Sciatic nerve (tissue), 2 donors: ENCODE data around the gene PACS2. TPM values are rescaled to one million over a fixed set of nuclear protein-coding genes. Genes with fewer than 3 reads are reported as not detected.
A peak's percentile ranks its signal among the peaks of the same experiment; 100 is the strongest.
"Not testable (repeated sequence)": the region's sequence is repeated elsewhere in the genome, so short reads cannot be mapped to it uniquely, and the experiment has no call there.

Experiments
- ATAC-seq: fragments of 200-7000 bp; cut with Tn5 transposase; one replicate; pipeline ENCODE4 v1.9.1; 2020; ENCODE audit warnings: mild to moderate bottlenecking, moderate library complexity
- DNase-seq: peaks from one replicate; pipeline ENCODE4 v3.0.0-alpha.2; 2020; ENCODE audit warnings: low spot score
- intact Hi-C: fragments of 100-400 bp; cut with DNase I; formaldehyde crosslinking; loops from one replicate; pipeline ENCODE4 v1.14.2; 2022
- total RNA-seq: library from RNA; stranded (reverse); fragmentation: NEBNext Ultra II Directional; extraction: Animal tissue kit (Norgen Biotek cat#: 25700); gene quantifications from one replicate; pipeline ENCODE4 v1.2.1, GENCODE V29; 2021
- donor health status: DM: no; HTN: no; CAD: no.
- donor health status: DM: no; HTN: no; CAD: no.

PACS2 gene
- total RNA-seq, 1 donor from 2014 or later, result 152 TPM

GRCh38 chr14:105327695-105328045, 13.1 kb downstream of the PACS2 start:
- ATAC-seq, intact Hi-C loops, DNase-seq: not testable (repeated sequence)

GRCh38 chr14:105328070-105328677, 13.6 kb downstream of the PACS2 start:
- intact Hi-C loops, result no loop called here
- ATAC-seq (no peak), DNase-seq (no peak)

GRCh38 chr14:105328678-105329390, 14.3 kb downstream of the PACS2 start:
- DNase-seq (no peak), ATAC-seq (no peak)
- intact Hi-C loops, result no loop called here

GRCh38 chr14:105329411-105330150, 15.0 kb downstream of the PACS2 start:
- intact Hi-C loops, result loop anchor here (10.0 kb wide), 1 partner anchor 75 kb away; no protein-coding TSS in a partner anchor
- DNase-seq (no peak), ATAC-seq (no peak)

- intact Hi-C loops, result loop anchor here (10.0 kb wide), 1 partner anchor 76 kb away; no protein-coding TSS in a partner anchor
- ATAC-seq, result no peak
- DNase-seq, result no peak
These were observed 15.9 kb downstream of the PACS2 start for GRCh38 chr14:105330491-105330895.

GRCh38 chr14:105331575-105332349, 17.2 kb downstream of the PACS2 start:
- no peak for ATAC-seq
- intact Hi-C loops, result loop anchor here (10.0 kb wide), 1 partner anchor 77 kb away; no protein-coding TSS in a partner anchor
- no peak for DNase-seq

GRCh38 chr14:105332350-105332874, 17.9 kb downstream of the PACS2 start:
- no peak for ATAC-seq
- intact Hi-C loops, result loop anchor here (10.0 kb wide), 1 partner anchor 78 kb away; no protein-coding TSS in a partner anchor
- no peak for DNase-seq

GRCh38 chr14:105333020-105333490, 18.5 kb downstream of the PACS2 start:
- DNase-seq, result no peak
- intact Hi-C loops, result loop anchor here (10.0 kb wide), 1 partner anchor 78 kb away; no protein-coding TSS in a partner anchor
- no peak for ATAC-seq

GRCh38 chr14:105333613-105334364, 19.2 kb downstream of the PACS2 start:
- ATAC-seq (no peak), DNase-seq (no peak)

GRCh38 chr14:105334383-105335230, 20.1 kb downstream of the PACS2 start:
- no peak for ATAC-seq
- no peak for DNase-seq
- intact Hi-C loops, result loop anchor here (10.0 kb wide), 1 partner anchor 80 kb away; no protein-coding TSS in a partner anchor

More at GRCh38 chr14:105333613-105334364, 19.2 kb downstream of the PACS2 start:
- intact Hi-C loops, result loop anchor here (10.0 kb wide), 1 partner anchor 79 kb away; no protein-coding TSS in a partner anchor

- ATAC-seq, DNase-seq: not testable (repeated sequence)
- intact Hi-C loops, result loop anchor here (10.0 kb wide), 1 partner anchor 80 kb away; no protein-coding TSS in a partner anchor
These were observed 20.6 kb downstream of the PACS2 start for GRCh38 chr14:105335231-105335542.

- intact Hi-C loops, result loop anchor here (10.0 kb wide), 1 partner anchor 81 kb away; no protein-coding TSS in a partner anchor
- DNase-seq, result no peak
- peak; percentile 27 for ATAC-seq
These were observed 21.4 kb downstream of the PACS2 start for GRCh38 chr14:105335735-105336476.

GRCh38 chr14:105336477-105337287, 22.1 kb downstream of the PACS2 start:
- ATAC-seq, result no peak
- intact Hi-C loops, result loop anchor here (10.0 kb wide), 1 partner anchor 82 kb away; no protein-coding TSS in a partner anchor
- no peak for DNase-seq

- intact Hi-C loops, result loop anchor here (10.0 kb wide), 1 partner anchor 83 kb away; no protein-coding TSS in a partner anchor
- no peak for DNase-seq
- ATAC-seq, result no peak
These were observed 22.9 kb downstream of the PACS2 start for GRCh38 chr14:105337433-105337832.
